Raji (cell line): ENCODE measurements around the gene CEP85.

Experiments
- POLR2A ChIP-seq: IDR thresholded peaks from 2 replicates; pipeline ENCODE4 v1.6.1; 2011; ENCODE audit warnings: low read depth, low read length, control low read depth; ENCODE audit not compliant: insufficient read depth

Gene CEP85

DNA sequence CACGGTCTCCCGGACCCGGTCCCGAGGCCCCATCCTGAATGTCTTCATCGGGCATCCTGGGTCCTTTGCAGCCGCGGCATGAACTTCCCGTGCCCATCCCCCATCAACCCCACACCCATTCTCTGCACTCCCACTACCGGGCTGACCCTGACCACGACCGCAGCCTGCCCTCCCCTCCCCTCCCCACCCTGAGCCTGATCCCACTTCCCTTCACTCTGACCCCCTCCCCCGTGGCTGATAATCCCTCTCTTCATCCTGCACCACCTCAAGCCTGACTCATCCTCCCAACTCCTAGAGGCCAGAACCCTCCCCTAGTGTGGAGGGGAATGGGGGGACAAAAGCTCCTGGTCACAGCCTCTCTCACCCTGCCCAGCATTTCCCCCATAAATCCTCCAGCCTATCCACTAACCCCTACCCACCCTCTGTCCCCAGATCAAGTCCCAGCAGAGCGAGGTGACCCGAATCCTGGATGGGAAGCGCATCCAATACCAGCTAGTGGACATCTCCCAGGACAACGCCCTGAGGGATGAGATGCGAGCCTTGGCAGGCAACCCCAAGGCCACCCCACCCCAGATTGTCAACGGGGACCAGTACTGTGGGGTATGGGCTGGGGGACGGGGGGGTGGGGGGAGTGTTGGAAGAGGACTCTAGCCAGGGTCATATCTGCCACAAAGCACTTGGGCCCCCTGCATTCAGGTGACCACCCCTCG is 46.5 kb downstream of the CEP85 start:
- no peak for TF ChIP-seq POLR2A

DNA sequence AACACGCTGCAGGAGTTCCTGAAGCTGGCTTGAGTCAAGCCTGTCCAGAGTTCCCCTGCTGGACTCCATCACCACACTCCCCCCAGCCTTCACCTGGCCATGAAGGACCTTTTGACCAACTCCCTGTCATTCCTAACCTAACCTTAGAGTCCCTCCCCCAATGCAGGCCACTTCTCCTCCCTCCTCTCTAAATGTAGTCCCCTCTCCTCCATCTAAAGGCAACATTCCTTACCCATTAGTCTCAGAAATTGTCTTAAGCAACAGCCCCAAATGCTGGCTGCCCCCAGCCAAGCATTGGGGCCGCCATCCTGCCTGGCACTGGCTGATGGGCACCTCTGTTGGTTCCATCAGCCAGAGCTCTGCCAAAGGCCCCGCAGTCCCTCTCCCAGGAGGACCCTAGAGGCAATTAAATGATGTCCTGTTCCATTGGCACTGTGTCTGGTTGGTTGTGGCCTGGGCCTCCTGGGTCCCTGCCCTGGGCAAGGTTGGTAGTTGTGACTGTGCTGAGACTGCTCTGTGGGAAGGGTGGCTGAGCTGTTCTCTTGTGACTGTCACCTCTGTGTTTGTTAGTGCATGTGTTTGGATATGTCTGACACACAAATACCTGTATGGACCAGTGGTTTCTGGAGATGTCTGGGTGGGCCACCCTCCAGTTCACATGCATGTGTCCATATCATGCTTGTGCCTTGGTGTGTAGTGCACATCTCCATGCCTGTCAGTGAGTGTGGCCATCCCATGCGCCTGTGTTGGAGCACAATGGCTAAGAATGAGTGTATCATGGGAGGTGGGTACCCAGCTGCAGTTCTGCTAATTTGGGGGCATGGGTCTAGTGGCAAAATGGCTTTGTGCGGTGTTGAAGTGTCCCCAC is 47.3 kb downstream of the CEP85 start:
- TF ChIP-seq POLR2A, result no peak

- TF ChIP-seq POLR2A, result no peak
Measured at GRCh38 chr1:26281971-26282370, 48.0 kb downstream of the CEP85 start.

DNA sequence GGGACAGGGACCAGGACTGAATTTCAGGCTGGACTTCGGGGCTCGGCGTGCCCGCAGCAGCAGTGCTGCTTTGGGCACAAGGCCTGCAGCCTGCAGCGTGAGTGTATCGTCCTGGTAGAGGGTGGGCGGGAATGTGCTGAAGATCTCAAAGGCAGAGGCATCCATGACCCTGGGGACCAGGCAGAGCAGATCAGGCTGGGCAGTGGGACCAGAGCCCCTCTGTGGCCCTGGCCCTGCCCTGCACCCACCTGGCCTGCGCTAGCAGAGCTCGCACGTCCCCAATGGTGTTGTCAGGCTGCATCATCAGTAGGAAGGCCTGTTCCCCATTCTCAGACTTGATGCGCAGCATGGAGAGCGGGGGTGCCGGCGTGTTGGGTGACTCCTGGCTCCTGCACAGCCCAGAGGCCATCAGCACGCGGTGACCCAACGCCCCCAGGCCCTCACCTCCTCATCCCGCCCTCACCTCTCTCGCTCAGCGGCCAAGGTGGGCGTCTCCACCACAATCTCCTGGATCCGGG is 48.5 kb downstream of the CEP85 start:
- TF ChIP-seq POLR2A, result no peak

DNA sequence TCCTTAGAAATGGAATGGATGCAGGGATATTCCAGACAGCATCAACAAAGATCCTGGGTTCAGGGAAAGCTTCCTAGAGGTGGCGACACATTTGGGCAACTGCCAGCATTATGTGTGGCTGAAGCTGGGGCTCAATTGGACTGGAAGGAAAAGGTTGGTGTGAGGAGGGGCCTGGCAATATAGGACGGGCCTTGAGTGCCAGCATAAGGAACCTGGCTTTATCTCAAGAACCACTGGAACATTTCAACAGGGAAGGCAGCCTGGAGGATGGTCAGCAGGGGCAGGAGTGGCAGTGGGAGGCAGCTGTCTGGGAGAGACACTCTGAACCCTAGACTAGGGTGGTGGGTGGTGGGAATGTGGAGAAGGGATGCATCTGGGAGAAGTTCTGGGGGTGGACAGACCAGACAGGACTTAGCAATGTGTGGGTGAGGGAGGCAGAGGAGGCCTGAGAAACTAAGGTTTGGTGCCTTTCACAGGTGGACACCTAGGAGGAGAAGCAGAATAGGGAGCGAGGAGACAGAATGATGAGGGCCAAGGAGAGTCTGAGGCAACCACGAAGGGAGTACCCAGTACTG is 49.4 kb downstream of the CEP85 start:
- no peak for TF ChIP-seq POLR2A

DNA sequence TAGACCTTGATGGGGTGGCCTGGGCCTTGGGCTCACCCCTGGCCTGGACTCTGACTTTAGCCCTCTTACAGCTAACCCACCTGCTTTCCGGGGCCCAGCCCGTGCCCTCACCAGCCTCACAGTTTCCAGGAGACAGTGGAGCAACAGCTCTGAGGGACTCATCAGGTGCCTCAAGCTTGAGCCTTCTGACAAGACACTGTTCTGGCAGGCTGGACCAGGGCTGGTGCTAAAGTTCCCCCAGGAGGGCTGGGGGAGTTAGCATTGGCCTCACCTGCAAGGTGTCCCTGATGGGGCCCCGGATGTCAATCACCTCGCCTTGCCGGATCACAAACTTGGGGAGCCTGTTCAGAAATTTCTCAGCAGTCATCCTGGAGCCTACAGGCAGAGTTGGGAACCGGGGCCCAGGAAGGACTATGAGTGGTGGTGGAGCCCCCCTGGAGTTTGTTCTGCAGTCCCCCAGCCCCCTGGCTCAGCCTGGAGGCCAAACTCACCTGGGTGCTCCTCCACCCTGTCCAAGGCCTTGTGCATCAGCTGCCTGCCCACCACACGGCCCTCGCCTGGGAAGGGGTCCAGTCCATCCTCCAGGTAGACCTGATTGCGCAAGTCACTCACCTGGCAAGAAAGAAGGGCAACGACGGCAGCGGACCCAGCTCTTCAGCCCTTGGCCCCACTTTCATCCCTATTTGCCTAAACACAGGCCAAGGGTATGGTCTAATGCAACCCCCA is 50.0 kb downstream of the CEP85 start:
- TF ChIP-seq POLR2A, result no peak

DNA sequence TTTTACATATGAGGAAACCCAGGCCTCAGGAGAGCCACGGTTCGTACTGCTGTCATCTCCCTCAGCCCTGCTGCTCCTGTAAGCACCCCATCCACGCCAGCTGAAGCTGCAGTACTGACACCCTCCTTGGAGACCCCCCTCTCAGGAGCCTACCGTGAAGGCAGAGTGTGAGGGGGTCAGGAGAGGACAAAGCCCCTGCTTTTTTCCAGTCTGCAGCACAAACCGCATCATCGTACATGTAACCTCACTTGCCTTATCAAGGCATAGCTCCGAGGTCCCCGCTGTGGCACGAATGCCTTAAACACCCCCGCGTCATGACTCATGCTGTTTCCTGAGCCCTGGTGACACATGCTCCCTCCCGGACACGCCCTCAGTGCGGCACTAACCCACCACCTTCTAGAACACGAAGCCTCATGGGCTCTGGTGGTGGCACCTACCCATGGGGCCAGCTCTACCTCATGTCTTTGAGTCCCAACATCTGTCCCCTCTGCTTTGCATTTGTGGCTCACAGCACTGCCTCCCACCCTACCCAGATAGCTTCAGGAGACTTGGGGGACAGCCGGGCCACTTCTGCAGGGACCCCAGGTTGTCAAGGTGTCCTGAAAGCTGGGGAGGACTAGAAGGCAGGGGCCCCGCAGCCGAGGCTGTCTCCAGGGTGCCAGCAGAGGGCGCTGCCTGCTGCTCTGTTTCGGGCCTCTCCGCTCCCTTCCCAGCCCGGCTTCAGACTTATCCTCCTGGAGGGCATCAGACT is 50.8 kb downstream of the CEP85 start:
- TF ChIP-seq POLR2A, result no peak

DNA sequence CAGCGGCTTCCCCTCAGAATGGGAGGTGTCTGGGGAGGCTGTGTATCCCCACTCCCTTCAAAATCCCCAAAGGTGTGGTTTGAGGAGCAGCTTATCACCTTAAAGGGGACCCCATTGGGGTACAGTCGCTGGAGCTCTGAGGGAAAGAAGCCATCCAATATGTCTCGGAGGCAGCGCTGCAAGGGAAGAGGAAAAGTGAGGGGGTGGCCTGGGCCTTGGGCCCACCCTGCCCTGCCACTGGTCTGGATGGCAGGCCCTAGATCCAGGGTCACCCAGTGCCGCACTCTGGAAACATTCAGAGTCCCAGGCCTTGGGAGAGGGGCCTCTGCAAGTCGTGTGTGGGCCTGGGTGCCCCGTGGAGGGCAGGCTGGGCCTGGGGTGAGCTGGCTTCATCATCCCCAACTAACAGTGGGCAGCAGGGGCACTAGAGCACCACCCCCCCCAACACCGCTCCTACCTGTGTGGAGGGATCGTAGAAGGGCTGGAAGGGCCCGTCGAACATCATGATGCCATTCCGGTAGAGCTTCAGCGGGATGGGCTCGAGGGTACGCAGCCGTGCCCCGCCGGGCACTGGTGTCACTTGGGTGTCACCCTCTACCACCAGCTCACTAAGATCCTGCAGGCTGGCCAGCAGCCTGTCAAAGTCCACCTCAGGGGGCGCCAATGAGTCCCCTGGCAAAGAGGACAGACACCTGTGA is 51.5 kb downstream of the CEP85 start:
- no peak for TF ChIP-seq POLR2A

GRCh38 chr1:26286064-26286416 is 52.0 kb downstream of the CEP85 start:
- TF ChIP-seq POLR2A, result no peak

DNA sequence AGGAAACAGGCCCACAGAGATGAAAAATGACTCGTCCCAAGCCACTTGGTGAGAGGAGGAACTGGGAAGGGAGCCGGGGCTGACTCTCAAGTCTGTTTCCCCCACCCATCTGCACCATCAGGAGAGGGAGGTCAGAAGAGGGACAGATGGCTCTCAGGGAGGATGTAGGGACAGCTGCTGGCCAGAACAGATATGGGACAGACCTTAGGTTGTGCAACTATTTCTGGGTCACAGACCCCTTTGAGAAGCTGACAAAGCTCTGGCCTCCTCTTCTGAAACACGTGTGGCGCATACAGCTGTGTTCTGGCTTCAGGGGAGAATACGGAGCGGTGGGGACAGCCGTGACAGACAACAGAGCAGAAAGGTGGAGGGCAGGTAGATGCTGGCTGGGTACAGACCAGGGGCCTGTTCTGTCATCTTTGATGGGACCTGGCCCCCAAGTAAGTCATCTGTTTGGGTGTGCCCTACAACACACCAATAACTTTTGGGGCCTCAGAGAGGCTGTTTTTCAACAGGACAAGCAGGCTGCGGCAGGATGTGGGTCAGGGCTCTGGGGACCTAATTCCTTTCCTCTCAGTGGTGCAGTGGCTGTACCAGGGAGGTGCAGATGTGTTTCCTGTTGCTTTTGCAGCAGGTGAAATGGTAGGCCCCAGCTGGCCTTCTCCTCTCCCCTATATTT is 53.2 kb downstream of the CEP85 start:
- no peak for TF ChIP-seq POLR2A

- TF ChIP-seq POLR2A, result no peak
Measured at GRCh38 chr1:26287811-26288210, 53.8 kb downstream of the CEP85 start.

GRCh38 chr1:26288311-26288941 is 54.4 kb downstream of the CEP85 start:
- no peak for TF ChIP-seq POLR2A
